NCI-H1694 (cell line): ENCODE results near the gene SNX20.

Experiments
- DNase-seq: peaks from one replicate; lab custom pipeline; 2025; lab: John Stamatoyannopoulos, UW

Gene SNX20

GRCh38 chr16:50681021-50681885 is at the start of gene SNX20:
Gene SNX20, minus strand, starts transcription at chr16:50681312. Its CDS starts 3,786 bp downstream, at chr16:50677526.
- no peak for DNase-seq

DNA sequence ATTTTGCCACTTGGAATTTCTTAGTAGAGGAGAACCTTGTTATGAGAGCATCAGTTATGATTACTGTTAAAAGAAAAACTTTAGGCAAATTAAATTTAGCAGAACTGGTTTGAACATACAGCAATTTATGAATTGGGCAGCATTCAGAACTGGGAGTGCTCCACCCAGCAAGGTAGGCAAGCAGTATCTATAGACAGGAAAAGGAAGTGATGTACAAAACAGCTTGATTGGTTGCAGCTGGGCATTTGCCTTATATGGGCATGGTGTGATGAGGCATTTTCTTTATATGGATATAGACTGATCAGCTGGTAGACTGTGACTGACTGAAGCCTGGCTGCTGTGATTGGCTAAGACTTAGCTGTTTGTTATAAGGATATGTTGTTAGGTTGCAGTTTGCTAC is 43.2 kb upstream of the SNX20 start:
- DNase-seq, result no peak

GRCh38 chr16:50722960-50723359 is 41.8 kb upstream of the SNX20 start:
- DNase-seq, result no peak

GRCh38 chr16:50722405-50722737 is 41.3 kb upstream of the SNX20 start:
- no peak for DNase-seq

DNA sequence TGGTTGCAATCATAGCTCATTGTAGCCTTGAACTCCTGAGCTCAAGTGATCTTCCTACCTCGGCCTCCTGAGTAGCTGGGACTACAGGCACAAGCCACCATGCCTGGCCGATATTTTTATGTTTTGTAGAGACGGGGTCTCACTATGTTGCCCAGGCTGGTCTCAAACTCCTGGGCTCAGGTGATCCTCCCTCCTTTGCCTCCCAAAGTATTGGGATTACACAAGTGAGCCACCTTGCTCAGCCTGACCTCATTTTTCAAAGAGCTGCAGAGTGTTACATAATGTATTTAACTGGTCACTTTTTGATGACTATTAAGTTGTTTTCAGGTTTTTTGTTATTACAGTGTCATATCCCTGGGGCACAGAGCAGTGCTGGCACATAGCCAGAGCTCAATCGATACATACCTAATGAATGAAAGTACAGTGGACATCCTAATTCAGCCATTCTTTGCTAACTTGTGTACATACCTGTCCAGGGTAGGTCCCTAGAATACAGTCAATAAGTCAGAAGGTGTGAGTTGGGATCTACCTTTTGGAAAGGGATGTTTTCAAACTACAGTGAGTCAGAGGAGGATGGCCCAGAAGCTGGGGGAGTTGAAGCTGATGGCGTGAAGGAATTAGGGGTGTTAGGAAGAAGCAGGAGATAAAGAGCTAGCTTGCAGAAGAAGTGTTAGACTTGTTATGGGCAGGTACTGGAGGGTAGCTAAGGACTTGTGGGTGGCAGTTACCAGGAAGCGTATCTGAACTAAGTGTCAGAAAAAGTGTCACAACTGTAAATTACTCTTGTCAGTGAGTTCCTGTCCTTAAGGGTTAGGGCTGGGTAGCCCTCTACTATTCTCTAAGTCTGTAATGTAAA is 40.7 kb upstream of the SNX20 start:
- DNase-seq, result no peak

- DNase-seq, result no peak
These were observed 38.6 kb upstream of the SNX20 start for GRCh38 chr16:50719401-50720337.

DNA sequence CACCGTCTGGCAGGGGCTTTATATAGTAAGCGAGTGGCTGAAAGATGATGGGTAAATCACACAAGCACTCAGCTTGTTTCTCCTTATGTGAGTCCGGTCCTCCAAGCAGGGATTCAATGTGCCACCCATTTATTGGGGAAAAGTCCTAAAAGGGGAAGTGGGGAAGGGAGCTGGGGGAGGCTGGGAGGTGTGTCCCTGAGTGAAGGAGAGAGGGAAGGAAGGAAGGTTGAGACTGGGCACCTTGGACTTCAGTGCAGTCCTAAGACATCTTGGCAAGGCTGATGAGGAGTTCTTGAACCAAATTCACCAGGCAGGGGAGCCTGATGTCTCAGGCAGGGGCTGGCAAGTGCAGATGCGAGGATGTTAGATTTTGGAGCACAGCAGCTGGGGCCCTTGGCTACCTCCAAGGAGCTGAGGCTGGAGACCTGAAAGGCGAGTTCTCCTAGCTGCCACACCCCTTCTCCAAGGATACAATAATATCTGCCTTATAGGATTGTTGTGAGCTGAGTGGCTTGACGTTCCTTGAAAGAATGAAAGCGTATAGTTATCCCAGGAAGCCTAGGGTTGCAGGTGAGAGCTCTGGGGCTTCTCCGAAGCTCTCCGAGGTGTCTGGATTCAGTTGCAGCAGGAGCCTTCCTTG is 37.8 kb upstream of the SNX20 start:
- DNase-seq, result no peak

- no peak for DNase-seq
These were observed 37.1 kb upstream of the SNX20 start for GRCh38 chr16:50718061-50718760.

DNA sequence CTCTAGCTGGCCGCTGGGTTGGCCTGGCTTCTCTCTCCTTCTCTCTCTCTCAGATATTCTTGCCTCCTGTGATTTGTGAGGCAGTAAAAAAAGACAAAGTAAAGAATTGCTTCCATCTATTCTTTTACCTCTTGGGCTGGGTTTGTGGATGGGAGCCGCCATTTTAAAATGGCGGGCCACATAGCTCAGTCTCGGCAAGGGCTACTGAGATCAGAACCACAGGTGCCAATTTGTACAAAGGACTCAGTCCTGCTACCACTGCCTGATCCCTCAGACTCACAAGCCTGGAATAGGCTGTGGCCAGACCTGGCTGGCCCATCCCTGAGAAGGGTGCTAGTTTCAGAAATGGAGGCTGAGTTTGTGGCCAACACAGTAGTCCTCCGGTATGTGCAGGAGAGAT is 36.4 kb upstream of the SNX20 start:
- no peak for DNase-seq

DNA sequence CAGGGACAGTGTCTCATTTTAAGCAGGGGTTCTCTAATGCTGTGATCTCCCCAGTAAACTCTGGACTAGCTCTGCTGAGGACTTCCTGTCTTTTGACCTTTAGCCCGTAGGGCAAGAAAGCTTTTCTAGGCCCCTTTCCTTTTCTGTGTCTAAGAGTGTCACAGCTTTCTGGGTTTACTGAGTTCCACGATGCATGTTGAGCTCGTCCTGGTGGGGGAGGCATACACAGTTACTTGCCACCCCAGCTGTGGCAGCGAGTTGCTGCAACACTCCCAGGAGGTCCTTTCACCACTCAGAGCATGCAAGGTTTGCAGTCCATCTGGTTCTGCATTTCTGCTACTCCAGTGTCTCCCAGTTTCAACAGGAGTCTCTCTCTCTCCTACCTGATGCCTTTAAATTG is 36.0 kb upstream of the SNX20 start:
- DNase-seq, result no peak

DNA sequence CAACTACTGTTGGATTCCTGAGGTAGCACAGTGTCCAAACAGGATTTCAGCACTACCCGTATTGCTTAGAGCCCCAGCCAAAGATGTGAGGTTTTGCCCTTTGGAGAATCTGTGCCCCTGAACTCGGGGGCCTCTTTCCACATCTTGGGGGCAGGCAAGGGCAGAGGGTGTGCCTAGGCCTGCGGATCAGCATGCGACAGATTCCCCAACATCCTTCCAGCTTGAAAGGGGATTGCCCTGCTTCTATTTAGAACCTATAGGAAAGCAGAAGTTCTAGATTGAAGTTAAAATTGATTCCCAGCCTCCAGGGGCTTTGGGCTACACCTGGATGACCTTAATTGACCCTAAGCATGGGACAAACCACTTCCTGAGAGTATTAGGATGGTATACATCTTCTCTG is 31.8 kb upstream of the SNX20 start:
- DNase-seq, result no peak

DNA sequence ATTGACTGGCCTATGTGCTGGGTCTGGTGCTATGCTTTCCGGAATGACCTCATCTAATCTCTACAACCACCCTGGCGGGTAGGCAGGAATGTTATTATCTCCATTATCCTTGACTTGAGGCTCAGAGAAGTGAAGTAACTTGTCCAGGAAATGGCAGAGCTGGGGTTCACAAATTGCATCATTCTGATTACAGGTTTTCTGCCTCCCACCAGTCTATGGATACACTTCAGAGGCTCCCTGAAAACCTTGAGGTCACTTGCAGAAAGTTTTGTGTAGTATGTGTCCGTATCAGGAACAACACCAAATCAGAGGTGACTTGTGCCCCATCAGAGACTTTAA is 31.4 kb upstream of the SNX20 start:
- no peak for DNase-seq

DNA sequence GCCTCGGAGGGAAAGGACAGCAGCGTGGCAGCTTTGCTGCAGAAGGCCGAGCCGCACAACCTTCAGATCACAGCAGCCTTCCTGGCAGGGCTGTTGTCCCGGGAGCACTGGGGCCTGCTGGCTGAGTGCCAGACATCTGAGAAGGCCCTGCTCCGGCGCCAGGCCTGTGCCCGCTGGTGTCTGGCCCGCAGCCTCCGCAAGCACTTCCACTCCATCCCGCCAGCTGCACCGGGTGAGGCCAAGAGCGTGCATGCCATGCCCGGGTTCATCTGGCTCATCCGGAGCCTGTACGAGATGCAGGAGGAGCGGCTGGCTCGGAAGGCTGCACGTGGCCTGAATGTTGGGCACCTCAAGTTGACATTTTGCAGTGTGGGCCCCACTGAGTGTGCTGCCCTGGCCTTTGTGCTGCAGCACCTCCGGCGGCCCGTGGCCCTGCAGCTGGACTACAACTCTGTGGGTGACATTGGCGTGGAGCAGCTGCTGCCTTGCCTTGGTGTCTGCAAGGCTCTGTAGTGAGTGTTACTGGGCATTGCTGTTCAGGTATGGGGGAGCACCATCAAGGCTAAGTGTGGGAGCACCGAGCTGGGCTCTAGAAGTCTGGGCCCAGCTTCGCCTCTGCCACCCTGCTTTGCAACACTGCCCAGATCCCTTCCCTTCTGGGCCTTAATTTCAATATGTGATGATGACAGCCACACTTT is 30.9 kb upstream of the SNX20 start:
- peak; percentile 45 for DNase-seq

- no peak for DNase-seq
These were observed 29.9 kb upstream of the SNX20 start for GRCh38 chr16:50711040-50711439.

DNA sequence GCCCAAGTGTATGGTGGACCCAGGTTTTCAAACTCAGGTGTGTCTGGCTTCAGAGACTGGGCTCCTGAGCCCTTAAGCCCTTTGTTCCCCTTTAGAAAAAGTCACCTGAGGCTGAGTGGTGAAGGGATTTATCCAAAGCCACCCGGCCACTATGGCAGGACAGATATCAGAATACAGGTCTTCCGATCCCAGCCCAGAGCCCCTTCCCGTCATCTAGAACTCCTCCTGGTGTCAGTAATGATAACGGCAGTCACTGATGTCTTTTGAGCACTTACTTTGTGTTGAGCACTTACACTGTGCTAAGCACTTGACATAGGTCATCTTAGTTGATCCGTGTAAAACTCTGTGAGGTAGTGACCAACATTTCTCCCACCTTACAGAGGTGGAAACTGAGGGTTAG is 28.9 kb upstream of the SNX20 start:
- DNase-seq, result no peak

DNA sequence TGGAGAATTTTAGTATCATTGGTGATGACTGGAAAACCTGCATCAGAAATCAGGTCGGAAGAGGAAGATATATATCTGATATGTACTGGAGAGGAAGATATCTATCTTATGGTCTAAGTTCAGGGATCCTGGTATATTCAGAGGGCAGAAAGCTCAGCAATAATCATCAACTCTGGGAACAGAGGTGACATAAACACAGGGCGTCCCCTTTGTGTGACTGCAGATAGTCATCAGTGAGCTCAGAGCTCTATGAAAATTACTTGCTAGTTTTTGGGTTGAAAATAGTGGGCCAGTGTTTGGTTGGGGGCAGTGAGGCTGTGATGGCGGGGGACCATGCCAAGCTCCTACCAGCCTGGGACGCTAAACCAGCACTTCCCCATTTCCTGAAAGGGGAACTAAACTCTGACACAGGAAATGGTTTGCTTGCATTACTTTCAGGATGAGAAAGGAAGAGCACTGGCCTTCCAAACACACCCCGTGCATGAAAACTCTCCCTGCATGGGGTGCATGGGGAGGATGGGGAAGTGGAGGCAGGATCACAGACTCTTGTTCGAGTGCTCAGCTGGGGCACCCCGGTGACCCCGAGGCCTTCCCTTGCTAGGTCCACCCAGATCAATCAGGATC is 28.1 kb upstream of the SNX20 start:
- no peak for DNase-seq

GRCh38 chr16:50708373-50709060 is 27.4 kb upstream of the SNX20 start:
- DNase-seq, result no peak

GRCh38 chr16:50706250-50706649 is 25.1 kb upstream of the SNX20 start:
- no peak for DNase-seq

DNA sequence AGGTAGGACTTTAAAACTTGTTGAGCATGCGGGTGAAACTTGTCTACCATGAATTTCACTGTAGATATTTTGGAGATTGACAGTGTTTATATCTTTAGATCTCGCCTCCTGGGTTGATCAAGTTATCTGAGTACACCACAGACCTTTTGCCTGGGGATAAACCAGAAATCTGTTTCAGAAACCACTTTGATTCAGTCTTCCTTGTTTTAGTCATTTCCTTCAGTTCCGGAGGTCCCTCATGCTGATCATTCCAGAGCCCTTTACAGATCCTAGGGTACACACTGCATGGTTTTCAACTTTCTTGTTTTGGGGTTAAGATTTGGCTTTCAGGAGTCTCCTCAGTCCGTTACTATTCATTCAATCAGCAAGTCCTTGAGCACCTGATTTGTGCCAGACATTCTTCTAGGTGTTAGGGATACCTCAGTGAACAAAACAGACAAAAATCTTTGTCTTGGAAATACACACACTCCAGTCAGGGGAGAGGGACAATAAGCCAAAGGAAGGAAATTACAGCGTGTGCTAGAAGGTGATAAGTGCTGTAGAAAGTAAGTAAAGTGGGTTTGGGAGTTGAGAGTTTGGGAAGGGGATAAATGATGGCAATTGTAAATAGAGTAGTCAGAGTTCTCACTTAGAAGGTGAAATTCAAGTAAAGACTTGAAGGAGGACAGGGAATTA is 24.5 kb upstream of the SNX20 start:
- no peak for DNase-seq
